ENCODE measurements around the gene SRGAP3.

DNA sequence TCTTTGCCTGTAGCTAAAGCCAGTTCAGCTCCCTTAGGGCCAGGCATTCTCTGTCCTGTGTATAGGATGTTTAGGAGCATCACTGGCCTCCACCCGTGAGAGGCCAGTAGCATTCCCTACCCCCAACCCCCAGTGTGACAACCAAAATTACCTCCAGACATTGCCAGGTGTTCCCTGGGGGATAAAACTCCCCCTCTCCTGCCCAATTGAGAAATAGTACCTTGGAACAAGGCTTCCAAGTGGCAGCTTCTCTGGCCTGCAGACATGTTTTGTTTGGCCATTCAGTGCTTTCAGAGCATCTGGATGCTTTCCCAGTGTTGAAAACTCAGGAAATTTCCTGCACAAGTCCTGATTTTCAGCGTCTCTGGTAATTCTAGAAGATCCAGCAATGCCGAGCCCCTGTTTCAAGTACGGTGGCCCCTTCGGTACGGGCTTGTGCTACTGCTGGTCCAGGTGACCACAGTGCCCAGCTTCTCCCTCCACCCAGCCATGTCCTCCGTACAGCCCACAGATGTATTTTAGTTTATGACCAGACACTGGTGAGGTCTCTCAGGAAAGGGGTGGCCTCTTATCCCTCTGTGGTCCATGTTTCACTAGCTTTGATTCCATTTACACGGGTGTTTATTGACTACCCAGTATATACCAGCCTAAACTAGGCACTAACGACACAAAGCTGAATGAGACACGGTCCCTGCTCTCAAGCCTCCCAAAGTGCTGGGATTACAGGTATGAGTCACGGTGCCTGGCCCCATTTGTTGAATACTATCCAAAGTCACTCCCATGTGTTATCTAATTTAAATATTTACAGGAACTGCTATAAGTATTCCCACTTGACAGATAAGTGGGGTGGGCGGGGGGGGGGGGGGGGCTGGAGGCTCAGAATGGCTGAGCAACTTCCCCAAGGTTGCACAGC, 160.7 kb downstream of the SRGAP3 start:
- TF ChIP-seq POLR2A (IDR thresholded peaks at IDR 0.05) (no peak), POLR2AphosphoS5 (IDR thresholded peaks at IDR 0.05) (peak in 2 of 3 donors; percentile 75 to 80)
- TF ChIP-seq, protein P1, sequence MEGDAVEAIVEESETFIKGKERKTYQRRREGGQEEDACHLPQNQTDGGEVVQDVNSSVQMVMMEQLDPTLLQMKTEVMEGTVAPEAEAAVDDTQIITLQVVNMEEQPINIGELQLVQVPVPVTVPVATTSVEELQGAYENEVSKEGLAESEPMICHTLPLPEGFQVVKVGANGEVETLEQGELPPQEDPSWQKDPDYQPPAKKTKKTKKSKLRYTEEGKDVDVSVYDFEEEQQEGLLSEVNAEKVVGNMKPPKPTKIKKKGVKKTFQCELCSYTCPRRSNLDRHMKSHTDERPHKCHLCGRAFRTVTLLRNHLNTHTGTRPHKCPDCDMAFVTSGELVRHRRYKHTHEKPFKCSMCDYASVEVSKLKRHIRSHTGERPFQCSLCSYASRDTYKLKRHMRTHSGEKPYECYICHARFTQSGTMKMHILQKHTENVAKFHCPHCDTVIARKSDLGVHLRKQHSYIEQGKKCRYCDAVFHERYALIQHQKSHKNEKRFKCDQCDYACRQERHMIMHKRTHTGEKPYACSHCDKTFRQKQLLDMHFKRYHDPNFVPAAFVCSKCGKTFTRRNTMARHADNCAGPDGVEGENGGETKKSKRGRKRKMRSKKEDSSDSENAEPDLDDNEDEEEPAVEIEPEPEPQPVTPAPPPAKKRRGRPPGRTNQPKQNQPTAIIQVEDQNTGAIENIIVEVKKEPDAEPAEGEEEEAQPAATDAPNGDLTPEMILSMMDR (IDR thresholded peaks at IDR 0.05) = no peak
